ENCODE results near the gene TOMT.
A peak's percentile ranks its signal among the peaks of the same experiment; 100 is the strongest.

Gene TOMT, protein sequence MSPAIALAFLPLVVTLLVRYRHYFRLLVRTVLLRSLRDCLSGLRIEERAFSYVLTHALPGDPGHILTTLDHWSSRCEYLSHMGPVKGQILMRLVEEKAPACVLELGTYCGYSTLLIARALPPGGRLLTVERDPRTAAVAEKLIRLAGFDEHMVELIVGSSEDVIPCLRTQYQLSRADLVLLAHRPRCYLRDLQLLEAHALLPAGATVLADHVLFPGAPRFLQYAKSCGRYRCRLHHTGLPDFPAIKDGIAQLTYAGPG

DNA sequence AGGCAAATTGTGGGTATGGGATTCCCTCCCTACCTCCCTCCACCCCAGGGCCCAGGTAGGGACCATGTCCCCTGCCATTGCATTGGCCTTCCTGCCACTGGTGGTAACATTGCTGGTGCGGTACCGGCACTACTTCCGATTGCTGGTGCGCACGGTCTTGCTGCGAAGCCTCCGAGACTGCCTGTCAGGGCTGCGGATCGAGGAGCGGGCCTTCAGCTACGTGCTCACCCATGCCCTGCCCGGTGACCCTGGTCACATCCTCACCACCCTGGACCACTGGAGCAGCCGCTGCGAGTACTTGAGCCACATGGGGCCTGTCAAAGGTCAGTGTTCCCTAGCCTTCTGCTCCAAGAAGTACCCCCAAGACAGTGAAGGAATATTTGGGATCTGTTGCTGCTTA is at the start of gene TOMT:
TSS of gene TOMT (plus strand) at position 37 of the 400 bp plus-strand sequence. CDS start at position 65, 28 bp downstream.
- no peak for DNase-seq (ENCODE audit: low read depth in 1 of 2, low spot score in 1 of 2)

DNA sequence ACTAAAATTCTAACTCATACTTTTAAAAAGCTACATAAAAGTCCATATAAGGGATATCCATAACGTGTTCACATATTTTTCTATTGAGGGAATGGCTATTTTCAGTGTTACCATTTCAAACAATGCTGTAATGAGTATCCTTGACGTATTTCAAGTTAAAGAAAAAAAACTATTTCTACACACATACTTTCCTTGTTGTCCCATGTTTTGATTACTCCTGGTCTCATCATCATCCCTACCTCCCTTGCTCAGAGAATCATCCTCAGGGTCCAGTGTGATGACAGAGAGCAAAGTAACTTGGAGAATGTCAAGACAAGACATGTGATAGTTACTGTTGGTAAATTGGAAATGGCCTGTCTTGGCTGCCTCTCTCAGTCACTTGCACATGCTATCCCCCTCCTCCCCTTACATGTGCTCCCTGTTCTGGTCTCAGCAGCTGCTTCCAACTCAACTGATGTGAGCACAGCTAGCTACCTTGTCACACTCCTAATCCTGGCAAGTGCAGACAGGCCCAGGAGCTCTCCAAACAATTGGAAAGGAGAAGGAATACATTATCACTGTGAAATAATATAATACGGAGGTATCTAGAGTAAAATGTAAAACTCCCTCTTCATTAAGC is 47.2 kb upstream of the TOMT start:
- DNase-seq (ENCODE audit: low read depth in 1 of 2, low spot score in 1 of 2): no peak

DNA sequence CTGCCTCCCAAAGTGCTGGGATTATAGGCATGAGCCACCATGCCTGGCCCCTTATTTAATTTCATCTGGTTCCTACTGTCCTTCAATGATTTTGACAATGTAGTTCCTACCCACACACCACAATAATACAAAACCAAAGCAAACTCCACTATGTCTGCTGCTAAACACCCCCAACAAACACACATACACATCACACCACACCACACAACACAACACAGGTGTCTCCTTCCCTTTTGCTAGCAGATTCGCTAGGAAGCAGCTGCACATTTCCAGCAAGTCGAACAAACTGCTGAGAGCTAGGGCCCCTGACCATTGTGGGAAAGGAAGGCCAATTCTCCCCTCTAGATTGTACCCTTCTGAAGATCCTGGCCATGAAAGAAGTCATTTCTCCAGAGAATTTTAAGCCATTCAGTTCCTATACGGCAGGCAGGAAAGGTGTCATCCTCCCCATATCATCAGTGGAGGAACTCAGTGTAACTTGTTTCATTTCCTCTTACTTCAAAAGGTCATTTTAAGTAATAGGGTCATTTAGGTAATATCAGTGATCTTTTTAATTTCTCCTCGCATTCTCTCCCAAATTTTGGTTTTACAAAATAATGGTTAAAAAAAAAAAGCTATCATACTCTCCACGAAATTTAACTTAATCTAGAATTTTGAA is 43.9 kb upstream of the TOMT start:
- no peak for DNase-seq (ENCODE audit: low read depth in 1 of 2, low spot score in 1 of 2)

DNA sequence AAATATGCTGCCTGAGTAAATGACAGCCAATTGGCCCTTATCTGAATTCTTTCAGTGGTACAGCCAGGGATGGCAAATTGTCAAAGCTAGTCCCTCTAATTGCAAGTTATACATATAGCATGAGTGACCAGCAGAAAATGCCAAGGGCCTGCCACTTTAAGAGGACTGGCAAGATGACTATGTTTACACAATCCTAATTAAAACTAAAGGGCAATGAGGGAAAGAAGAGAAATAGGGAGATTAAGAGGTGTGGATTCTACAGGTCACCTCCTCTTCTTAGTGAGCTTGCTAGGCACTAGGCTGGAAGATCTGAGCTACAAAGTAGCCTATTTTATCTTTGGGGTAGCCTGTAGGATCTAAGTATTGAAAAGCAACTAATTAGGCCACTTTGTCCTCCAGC is 38.9 kb upstream of the TOMT start:
- DNase-seq (ENCODE audit: low read depth in 1 of 2, low spot score in 1 of 2): no peak

DNA sequence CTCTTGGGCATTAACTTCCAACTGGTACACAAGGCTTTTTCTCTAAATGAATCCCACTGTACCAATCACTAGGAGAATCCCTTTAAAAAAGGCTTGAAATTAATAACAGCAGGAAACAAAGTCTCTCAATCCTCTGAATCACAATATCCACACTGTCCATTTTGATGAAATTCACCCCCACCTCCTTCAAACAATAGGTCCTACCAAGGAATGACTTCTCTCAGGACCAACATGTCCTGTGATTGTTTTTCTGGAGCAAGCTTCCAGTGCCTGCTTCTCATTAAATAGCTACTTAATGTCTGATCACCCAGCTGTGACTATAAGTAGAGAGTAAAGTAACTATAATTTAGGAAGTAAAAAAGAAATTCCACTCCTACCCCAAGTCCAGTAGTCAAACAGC is 38.5 kb upstream of the TOMT start:
- no peak for DNase-seq (ENCODE audit: low read depth in 1 of 2, low spot score in 1 of 2)

DNA sequence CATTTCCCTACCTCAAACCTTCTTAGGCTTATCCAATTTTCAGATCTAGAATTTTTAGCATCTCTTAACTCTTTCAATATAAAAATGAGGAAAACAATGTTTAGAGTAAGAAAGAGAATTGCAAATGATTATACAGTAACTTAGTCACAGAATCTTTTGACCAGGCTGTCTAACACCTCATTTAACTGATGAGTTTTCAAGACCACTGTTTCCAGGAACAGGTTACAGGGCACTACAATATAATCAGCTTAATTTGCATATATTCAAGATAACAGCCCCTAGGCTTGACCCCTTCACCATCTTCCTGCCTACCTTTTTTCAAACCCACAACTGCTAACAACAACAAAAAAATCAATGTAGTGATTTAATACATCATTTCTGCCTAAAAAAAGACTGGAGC is 38.0 kb upstream of the TOMT start:
- DNase-seq (ENCODE audit: low read depth in 1 of 2, low spot score in 1 of 2): no peak

DNA sequence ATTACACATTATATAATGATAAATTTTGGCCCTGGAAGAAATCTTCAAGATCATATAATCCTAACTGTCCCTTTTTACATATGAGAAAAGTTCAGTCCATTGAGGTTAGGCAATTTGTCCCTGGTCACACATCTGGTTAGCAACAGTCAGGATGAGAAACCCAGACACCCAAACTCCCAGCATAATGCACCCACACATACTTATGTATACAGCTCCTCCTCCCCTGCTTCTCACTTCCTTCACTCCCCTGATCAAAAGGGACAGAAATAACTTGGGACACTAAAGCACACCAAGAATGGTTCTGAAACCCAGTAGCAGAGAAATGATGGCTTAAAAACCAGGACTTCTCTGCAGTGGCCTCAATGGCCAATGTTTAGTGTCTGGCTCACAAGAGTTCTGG is 36.5 kb upstream of the TOMT start:
- no peak for DNase-seq (ENCODE audit: low read depth in 1 of 2, low spot score in 1 of 2)

DNA sequence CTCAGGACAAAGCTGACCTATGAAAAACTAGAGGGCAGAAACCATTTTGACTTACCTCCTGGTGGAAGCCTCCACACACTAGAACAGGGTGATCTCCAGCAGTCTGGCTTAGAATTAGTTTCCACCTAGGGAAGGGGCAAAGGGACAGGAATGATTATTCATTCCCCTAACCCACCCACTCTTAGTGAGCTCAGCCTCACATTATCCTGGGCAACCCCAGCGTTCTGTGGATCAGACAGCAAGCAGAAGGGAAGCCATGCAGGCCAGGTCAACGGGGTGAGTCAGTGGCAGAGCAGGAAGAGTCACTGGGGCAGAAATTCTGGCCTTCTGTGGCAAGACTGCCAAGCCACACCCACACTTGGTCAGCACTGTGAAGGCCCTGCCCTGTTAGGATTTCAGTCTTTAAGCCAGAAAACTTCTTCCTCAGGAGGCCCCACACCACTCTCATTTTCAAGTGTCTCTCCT is 35.9 kb upstream of the TOMT start:
- no peak for DNase-seq (ENCODE audit: low read depth in 1 of 2, low spot score in 1 of 2)

DNA sequence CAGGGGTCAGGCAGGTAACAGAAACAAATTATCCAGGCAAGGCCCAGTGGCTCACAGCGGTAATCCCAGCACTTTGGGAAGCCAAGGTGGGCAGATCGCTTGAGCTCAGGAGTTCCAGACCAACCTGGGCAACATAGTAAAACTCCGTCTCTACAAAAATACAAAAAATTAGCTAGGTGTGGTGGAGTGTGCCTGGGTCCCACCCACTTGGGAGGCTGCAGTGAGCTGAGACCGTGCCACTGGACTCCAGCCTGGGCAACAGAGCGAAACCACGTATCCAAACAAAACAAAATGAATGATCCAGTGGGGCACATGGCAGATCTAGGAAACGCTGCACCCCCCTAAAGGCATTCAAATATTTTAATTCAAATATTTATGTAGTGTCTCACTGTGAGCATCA is 35.2 kb upstream of the TOMT start:
- DNase-seq (ENCODE audit: low read depth in 1 of 2, low spot score in 1 of 2): no peak

DNA sequence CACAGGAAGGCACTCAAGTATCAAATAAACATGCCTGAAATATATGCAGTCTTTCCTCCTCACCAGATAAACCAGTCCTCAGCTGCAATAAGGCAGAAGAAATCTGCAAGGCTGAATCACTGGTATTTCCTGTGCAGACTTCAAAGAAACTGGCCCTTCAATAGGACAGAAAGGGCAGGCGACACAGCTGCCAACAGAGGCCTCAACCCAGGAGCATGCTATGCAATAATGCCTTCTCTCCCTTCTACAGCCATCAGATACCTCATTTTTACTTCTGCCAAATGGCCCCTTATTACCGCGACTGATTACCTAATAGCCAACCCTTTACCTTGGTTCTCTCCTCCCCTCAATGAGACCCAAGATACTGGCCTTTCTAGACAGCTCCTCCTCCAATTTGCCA is 33.4 kb upstream of the TOMT start:
- DNase-seq (ENCODE audit: low read depth in 1 of 2, low spot score in 1 of 2): no peak

DNA sequence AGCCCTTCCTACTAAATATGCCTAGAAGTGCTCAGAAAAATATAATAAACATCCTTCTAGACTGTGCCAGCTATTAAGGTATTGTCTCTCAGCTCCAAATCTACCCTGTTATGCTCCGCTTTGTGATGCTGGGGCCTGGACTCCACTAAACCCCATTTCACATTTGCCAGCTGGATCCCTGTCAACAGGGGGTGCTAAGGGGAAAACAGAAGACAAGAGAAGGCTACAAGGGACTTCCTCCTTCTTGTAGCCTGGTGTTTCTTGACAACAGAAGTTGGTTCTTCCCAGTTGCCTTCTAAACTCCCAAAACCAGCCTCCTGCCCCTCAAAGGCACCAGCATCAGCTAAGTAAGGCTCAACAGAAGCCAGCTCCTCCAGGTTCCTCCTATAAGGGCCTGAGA is 30.6 kb upstream of the TOMT start:
- DNase-seq (ENCODE audit: low read depth in 1 of 2, low spot score in 1 of 2): no peak

DNA sequence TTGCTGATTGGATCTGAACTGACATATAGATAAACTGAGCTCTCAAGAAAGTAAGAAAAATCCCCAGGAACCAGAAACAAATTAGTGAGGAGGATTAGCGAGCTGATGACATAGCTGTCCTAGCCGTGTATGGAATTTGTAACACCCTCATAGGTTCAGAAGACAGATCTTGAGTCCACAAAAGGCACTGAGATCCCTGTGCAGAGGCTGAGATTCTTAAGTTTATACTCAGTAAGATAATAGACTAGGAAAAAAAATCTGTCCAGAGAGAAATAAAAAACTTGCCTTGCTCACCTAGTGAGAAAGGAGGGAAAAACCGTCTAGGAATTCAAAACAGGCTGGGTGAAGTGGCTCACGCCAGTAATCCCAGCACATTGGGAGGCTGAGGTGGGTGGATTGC is 30.0 kb upstream of the TOMT start:
- no peak for DNase-seq (ENCODE audit: low read depth in 1 of 2, low spot score in 1 of 2)

DNA sequence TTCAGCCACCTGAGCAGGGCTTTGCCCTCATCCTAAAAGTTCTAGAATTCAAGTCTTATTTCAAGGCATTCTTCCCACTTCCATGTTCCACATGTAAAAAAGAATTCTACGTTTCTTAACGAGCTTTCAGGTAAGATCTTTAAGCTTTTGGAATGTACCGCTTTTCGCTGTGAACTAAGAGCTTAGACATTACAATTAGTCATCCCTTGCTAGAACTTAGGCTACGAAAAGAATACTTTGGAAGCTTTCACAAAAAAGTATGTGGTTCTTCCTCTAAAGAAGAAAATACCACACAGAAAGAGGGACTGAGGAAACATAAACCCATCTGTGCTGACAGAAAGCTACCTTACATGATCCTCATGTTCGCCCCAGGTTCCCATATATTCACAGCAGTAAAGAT is 27.2 kb upstream of the TOMT start:
- DNase-seq (ENCODE audit: low read depth in 1 of 2, low spot score in 1 of 2): no peak

DNA sequence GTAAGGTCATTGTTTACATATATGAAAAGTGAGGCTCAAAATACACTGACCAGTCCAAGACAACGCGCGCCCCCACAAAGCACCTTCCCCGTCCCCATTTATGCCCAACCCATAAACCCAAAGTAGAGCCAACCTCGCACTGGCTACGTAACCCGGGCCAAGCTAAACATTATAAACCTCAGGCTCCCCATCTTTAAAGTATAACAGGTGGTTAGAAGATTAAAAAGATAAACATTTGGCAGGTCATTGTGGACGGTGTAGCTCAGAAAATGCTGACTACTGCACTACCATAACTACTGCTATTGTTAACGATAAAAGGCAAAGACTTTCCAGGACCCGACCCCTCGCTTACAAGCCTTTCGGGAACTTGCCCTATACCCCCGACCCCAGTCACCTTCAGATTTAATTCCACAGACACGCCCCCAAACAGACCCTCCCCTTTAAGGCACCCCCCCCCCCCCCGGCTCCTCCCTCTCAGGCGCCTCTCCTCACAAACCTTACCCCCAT is 25.9 kb upstream of the TOMT start:
- DNase-seq (ENCODE audit: low read depth in 1 of 2, low spot score in 1 of 2): no peak

DNA sequence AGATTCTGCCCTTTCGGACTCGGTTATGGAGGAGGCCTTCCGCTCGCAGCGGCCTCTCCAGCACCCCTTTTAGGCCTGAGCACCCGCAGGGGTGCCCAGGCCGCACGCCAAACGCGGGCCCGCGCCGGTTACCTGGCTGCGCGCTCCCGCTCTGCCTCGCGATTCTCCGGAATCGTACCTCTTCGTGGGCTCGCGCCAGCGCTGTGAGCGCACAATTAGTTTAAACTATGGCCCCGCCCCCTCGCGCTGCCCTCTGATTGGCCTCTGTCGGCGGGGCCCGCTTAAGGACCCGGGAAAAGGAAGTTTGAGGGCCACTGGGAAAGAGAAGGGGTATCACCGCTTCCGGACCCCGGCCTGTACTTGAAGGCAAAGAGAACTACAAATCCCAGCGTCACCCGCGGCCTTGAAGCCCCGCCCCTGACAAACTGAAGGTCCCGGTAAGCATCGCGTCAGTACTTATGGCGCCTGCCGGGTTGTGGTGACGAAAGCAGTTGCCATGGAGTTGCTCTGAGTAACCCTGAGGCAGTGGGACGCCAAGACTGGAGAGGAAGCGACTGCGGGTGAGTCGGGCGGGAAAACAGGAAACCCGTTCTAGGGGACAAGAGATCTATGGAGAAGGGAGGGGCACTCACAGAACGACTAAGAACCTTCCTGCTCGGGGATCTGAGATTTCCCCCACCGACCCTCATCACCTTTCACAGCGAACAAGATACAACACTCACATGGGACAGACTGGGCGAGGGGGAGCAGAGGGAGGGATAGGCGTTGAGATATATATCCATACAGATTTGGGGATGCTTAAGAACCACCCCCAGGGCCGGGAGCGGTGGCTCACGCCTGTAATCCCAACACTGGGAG is 25.2 kb upstream of the TOMT start, which contains the start of the genes LRRC51 and NUMA1:
TSS of gene LRRC51 (plus strand) at position 525 of the 858 bp plus-strand sequence. CDS start 8,234 bp downstream, outside the sequence.
TSS of gene NUMA1 (minus strand) at position 217 of the 858 bp plus-strand sequence. CDS start 44,599 bp downstream, outside the sequence.
- DNase-seq (ENCODE audit: low read depth in 1 of 2, low spot score in 1 of 2): peak; percentile 95 to 97

DNA sequence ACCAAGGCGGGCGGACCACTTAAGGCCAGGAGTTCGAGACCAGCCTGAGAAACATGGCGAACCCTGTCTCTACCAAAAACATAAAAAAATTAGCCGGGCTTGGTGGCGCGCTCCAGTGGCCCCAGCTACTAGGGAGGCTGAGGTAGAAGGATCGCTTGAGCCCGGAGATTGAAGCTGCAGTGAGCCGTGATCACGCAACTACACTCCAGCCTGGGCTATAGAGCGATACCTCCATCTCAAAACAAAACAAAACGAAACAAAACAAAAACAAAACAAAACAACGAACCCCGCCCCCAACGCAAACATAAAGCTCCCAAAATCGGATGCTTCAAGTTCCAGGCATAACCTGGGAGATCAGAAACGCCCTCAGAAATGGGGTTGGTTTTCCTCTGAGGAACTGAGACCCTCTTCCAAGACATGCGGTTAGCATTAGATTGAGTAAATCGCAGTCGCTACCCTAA is 24.5 kb upstream of the TOMT start:
- DNase-seq (ENCODE audit: low read depth in 1 of 2, low spot score in 1 of 2): no peak

DNA sequence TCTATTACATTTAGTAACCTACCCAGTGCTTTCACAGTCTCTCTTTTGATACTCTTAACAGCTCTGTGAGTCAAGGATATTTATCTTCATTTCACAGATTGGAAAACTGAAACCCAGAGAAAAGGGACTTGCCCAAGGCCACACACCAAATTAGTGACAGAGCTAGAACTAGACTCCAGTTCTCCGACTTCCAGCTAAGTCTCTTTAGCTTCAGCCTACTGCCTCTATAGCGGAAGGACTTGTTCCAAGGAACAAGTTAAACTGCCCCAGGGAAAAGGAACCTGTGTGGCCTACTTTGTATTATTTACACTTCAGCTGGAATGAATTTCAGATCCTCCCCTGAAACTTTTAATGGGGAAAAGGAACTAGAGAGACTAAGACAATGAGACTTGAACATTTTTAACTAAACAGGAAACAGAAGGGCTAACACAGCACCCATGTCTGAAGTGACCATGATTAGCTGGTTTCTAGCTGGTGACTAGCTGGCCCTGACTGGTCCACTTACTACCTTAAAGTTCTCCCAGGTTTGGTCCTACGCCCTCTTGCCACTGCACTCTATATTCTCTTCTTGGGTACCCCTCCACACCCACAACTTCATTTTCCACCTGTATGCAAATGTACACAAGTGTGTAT is 23.8 kb upstream of the TOMT start:
- no peak for DNase-seq (ENCODE audit: low read depth in 1 of 2, low spot score in 1 of 2)

DNA sequence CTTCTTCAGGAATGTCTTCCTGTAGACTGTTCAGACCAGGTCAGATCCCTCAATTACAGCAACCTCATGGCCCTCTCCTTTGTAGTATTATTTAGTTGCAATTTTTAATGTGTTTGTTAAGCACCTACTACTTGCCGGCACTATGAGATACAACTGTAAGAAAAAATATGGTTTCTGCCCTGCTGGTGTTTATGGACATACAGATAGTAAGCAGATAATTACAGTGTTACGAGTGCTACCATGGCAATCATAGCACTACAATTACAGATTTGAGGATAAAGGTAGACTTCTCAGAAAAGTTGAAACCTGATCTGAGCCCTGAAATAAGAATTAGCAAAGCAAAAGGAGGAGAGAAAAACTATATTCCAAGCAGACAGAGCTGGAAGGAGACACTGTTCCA is 22.3 kb upstream of the TOMT start:
- no peak for DNase-seq (ENCODE audit: low read depth in 1 of 2, low spot score in 1 of 2)

DNA sequence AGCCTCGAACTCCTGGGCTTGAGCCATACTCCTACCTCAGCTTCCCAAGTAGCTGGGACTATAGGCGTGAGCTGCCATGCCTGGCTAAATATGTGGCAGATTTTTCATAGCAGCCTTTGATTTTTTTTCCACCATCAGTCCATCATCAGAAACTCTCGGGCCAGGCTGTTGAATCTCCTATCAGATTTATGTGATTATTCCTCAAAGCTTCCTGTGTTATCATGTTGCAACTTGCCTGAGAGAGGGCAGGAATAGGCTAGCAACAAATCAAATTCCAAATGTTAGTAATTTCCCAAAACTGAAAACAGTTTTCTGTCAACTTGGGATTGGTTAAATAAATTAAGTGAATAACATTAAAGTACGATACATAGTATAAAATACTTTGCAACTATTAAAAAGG is 21.6 kb upstream of the TOMT start:
- DNase-seq (ENCODE audit: low read depth in 1 of 2, low spot score in 1 of 2): no peak

DNA sequence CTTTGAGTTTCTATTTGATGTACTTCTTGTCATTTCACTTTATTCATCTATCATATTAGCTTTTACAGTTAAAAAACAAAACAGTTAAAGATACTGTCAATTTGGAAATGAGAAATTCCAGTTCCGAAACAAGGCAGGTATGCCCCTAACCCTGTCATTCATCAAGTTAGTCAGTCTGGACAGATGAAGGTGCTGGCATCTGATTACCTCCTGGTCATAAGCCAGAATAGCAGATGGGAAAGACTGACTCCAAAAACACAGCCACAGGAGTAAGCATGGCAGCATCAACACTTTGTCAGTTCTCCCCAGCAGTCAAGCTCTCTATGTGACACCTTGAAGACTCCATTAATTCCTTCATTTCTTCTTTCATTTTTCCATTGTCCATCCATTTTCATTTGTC is 20.8 kb upstream of the TOMT start:
- DNase-seq (ENCODE audit: low read depth in 1 of 2, low spot score in 1 of 2): no peak

All from stimulated activated CD4-positive, alpha-beta T cell treated with anti-CD3 and anti-CD28 coated beads, Interleukin-15, amount 100 ng/mL, for 1 hour (primary cell).